PC-3 (cell line): ENCODE results near the gene RIC8B. TPM values are rescaled to one million over a fixed set of nuclear protein-coding genes. Genes with fewer than 3 reads are reported as not detected.

Source experiments
- ATAC-seq: fragments of 200-7000 bp; cut with Tn5 transposase; 2 replicates; pipeline ENCODE4 v1.9.1; 2020; ENCODE audit warnings: mild to moderate bottlenecking, moderate library complexity
- BruUV-seq: library from RNA; stranded (reverse); fragments of 400-500 nt; replicated peaks from 2 replicates; lab custom pipeline; 2021; lab: Mats Ljungman, UMichigan
- CTCF ChIA-PET: fragments of 300-600 bp; sonication (Branson Sonifier 250); formaldehyde crosslinking; loops from one replicate; lab custom pipeline; 2022; ENCODE audit warnings: antibody characterized with exemption; lab: Charles Lee
- POLR2A ChIA-PET: fragments of 300-600 bp; sonication (Branson Sonifier 250); formaldehyde crosslinking; loops from one replicate; lab custom pipeline; 2022; ENCODE audit warnings: antibody characterized with exemption; ENCODE audit not compliant: unreplicated experiment; lab: Charles Lee
- DNase-seq: peaks from one replicate; pipeline ENCODE4 v3.0.0-alpha.2; 2015
- H2AFZ ChIP-seq: fragments of 300-600 bp; sonication (generic); 2 replicates; pipeline ENCODE4 v1.6.0; 2016; ENCODE audit warnings: antibody characterized with exemption, low read length
- H3F3A ChIP-seq: fragments of 300-600 bp; sonication (generic); one replicate; pipeline ENCODE4 v1.6.0; 2017; ENCODE audit warnings: antibody characterized with exemption, low read length, control low read depth, mild to moderate bottlenecking; ENCODE audit not compliant: unreplicated experiment
- H3K27ac ChIP-seq: fragments of 300-600 bp; sonication (generic); 2 replicates; pipeline ENCODE4 v1.5.1; 2016; ENCODE audit warnings: mild to moderate bottlenecking, low read length
- H3K27me3 ChIP-seq: fragments of 300-600 bp; sonication (generic); 2 replicates; pipeline ENCODE4 v1.6.1; 2016; ENCODE audit warnings: low read length, mixed read lengths
- H3K36me3 ChIP-seq: fragments of 300-600 bp; sonication (generic); 2 replicates; pipeline ENCODE4 v1.6.1; 2016; ENCODE audit warnings: low read depth, mixed run types, low read length, mixed read lengths
- H3K4me1 ChIP-seq: fragments of 300-600 bp; sonication (generic); 2 replicates; pipeline ENCODE4 v1.5.1; 2016; ENCODE audit warnings: low read length; ENCODE audit not compliant: insufficient read depth
- H3K4me2 ChIP-seq: fragments of 300-600 bp; sonication (generic); 2 replicates; pipeline ENCODE4 v1.6.0; 2016; ENCODE audit warnings: low read length
- H3K4me3 ChIP-seq: fragments of 300-600 bp; sonication (generic); 2 replicates; pipeline ENCODE4 v1.5.1; 2016; ENCODE audit warnings: mild to moderate bottlenecking, low read length, mixed read lengths
- H3K79me2 ChIP-seq: fragments of 300-600 bp; sonication (generic); 2 replicates; pipeline ENCODE4 v1.6.1; 2017; ENCODE audit warnings: low read length, mixed read lengths
- H3K9ac ChIP-seq: fragments of 300-600 bp; sonication (generic); 2 replicates; pipeline ENCODE4 v1.6.0; 2016; ENCODE audit warnings: mild to moderate bottlenecking, low read length
- H3K9me2 ChIP-seq: fragments of 300-600 bp; sonication (generic); replicated peaks from 2 replicates; pipeline ENCODE4 v1.6.1; 2016; ENCODE audit warnings: mixed run types, low read length, mixed read lengths
- H3K9me3 ChIP-seq: fragments of 300-600 bp; sonication (generic); 2 replicates; pipeline ENCODE4 v1.6.1; 2016; ENCODE audit warnings: low read length, mixed read lengths
- H4K20me1 ChIP-seq: fragments of 300-600 bp; sonication (generic); 2 replicates; pipeline ENCODE4 v1.6.1; 2016; ENCODE audit warnings: low read length, mixed read lengths
- CTCF ChIP-seq: fragments of 300-600 bp; sonication (generic); conservative IDR thresholded peaks from 2 replicates; pipeline ENCODE4 v1.5.1; 2017; ENCODE audit warnings: antibody characterized with exemption, low read depth, mild to moderate bottlenecking, low read length
- EZH2 ChIP-seq: fragments of 300-600 bp; sonication (generic); IDR thresholded peaks from one replicate; pipeline ENCODE4 v1.6.1; 2017; ENCODE audit warnings: antibody characterized with exemption, mild to moderate bottlenecking, low read length; ENCODE audit not compliant: unreplicated experiment
- EZH2phosphoT487 ChIP-seq: fragments of 300-600 bp; sonication (generic); IDR thresholded peaks from 2 replicates; pipeline ENCODE4 v1.6.1; 2018; ENCODE audit warnings: mild to moderate bottlenecking, antibody characterized with exemption, low read length, borderline replicate concordance
- intact Hi-C: fragments of 100-400 bp; cut with micrococcal nuclease; formaldehyde crosslinking; loops from 2 replicates; pipeline ENCODE4 v1.9.0; 2023
- total RNA-seq: library from RNA; depleted of rRNA; stranded (reverse); fragments of >200 nt; gene quantifications from 2 replicates; pipeline ENCODE4 v1.2.3, GENCODE V29; 2014

RIC8B gene
- total RNA-seq, 1 experiment from 2014 or later, result 8.6 TPM

DNA sequence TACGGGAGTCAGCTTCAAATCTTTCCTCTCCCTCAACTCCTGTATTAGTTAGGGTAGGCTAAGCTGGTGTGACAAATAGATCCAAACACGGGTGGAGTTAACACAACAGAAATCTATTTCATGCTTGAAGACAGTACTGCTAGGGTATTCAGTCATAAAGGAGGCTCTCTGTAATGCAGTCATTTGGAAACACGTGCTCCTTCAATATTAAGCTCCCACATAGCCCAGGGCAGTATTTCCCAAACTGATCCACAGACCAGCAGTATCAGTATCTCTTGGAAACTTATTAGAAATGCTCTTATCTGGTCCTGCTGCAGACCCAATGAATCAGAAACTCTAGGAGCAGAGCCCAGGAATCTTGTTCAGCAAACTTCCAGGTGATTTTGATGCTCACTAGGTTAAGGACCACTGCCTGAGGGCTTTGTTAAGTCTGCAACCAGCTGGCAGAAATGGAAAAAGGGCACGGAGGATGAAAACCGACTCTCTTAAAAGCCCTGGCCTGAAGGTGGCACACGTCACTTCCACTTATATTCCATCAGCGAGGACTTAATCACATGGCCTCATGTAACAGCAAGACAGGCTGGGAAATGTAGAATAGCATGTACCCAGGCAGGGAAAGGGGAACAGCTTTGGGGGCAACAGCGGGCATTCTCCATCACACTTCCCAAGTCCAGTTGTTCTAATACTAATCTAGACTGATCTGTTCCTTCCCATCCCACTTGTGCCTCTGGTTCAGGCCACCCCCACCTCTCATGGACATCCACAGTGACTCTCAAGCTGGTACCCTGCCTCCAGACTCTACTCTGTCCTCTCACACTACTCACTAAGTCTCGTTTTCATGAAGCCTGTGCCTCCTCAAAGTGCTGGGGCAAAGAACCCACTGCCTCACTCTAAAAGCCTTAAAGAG, 38.2 kb upstream of the RIC8B start:
- ATAC-seq (no peak), DNase-seq (peak; percentile 13)
- BruUV-seq, result no TSS peak
- POLR2A ChIA-PET, result no interaction called here
- Histone ChIP-seq H3F3A (no peaks in the 10 kb centered on the region), H3K27ac (no peak overlapping the region), H3K4me2 (no peak overlapping the region), H3K9ac (no peak overlapping the region), H3K9me3 (no peaks in the 10 kb centered on the region), H3K79me2 (no peaks in the 10 kb centered on the region), H4K20me1 (no peaks in the 10 kb centered on the region), H3K27me3 (peaks cover 27% of the 10 kb centered on the region; the same call in 1 of the 2 replicates), H3K36me3 (no peaks in the 10 kb centered on the region), H3K4me1 (no peaks in the 10 kb centered on the region), H3K4me3 (no peak overlapping the region), H2AFZ (no peak overlapping the region), H3K9me2 (no peaks in the 10 kb centered on the region)
- CTCF ChIA-PET, result interaction anchor here (0.6 kb wide), 1 partner anchor 54 kb away, joined by 4 read pairs; no protein-coding TSS in a partner anchor
- intact Hi-C loops, result no loop called here
- TF ChIP-seq EZH2 (no peak), CTCF (peak; percentile 27; the same call in 1 of the 2 replicates)

DNA sequence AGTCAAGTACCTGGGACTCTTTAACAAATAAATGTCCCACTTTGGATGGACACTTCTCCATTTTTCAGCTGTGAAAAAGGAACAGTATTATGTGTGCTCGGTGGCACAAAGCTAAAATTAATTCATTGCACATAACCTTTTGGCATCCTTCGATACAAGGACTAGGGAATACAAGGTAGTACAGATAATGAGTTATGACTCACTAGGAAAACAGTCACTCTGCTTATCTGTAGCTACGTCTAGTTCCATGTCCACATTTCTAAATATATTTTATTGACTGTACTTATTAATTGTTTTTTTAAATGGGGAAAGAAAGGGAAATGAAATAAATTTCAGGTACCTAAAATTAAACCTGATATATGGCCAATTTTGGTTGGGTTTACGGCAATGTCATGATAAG, 35.2 kb upstream of the RIC8B start:
- H3K27ac ChIP-seq, result no peak overlapping the region
- ChIA-PET CTCF (no interaction called here), POLR2A (no interaction called here)
- H3K27me3 ChIP-seq, result peaks cover 52% of the 10 kb centered on the region
- no peaks in the 10 kb centered on the region for H3K36me3 ChIP-seq
- no peak overlapping the region for H2AFZ ChIP-seq
- H3K4me1 ChIP-seq, result no peaks in the 10 kb centered on the region
- intact Hi-C loops, result no loop called here
- H3K9me3 ChIP-seq, result no peaks in the 10 kb centered on the region
- no peak overlapping the region for H3K4me3 ChIP-seq
- BruUV-seq, result no TSS peak
- no peak overlapping the region for H3K9ac ChIP-seq
- no peak for TF ChIP-seq EZH2
- no peak for TF ChIP-seq CTCF
- no peaks in the 10 kb centered on the region for H3K79me2 ChIP-seq
- DNase-seq (peak; percentile 15), ATAC-seq (no peak)
- H3F3A ChIP-seq, result no peaks in the 10 kb centered on the region
- no peak overlapping the region for H3K4me2 ChIP-seq
- no peaks in the 10 kb centered on the region for H4K20me1 ChIP-seq
- H3K9me2 ChIP-seq, result no peaks in the 10 kb centered on the region

DNA sequence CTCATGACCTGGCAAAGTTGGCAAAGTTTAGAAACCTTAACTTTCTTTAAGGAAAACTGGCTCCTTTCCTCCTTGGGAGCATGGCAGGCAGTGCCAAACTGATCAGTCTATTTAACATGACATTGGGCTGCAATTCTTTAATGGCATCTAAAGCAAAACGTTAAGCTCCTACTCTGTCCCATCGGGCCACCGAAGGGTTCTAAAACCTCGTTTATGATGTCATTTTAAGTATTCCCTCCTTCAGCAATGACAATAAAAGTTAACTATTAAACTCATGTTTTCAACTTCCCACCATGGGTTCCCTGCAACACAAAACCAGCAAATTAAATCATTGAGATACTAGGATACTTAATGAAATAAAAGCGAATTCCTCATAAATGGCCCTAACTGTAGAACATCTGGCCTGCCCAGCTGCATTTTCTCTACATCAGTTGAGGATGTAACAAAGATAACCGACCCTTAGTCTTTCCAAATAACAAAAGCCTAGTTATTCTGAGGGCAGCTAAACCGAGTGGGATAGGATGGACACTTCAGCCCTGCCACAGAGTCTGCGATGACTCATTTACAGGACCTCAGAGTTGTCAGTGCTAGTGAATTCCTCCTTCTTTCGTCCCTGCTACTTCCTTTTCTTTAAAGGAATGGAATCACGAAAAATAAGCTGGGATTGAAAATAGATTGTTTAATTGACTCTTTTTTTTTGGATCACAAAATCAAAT, 34.5 kb upstream of the RIC8B start:
- no peak for TF ChIP-seq EZH2
- no peak for TF ChIP-seq CTCF
- no peak for TF ChIP-seq EZH2phosphoT487
- H3K9me3 ChIP-seq, result no peaks in the 10 kb centered on the region
- POLR2A ChIA-PET, result no interaction called here
- no peaks in the 10 kb centered on the region for H3K9me2 ChIP-seq
- no peaks in the 10 kb centered on the region for H3F3A ChIP-seq
- no peaks in the 10 kb centered on the region for H4K20me1 ChIP-seq
- peaks cover 59% of the 10 kb centered on the region for H3K27me3 ChIP-seq
- no peak overlapping the region for H3K9ac ChIP-seq
- no peaks in the 10 kb centered on the region for H3K36me3 ChIP-seq
- no peak overlapping the region for H3K4me2 ChIP-seq
- no peak overlapping the region for H3K4me3 ChIP-seq
- peak; percentile 35 for DNase-seq
- H3K4me1 ChIP-seq, result no peaks in the 10 kb centered on the region
- ATAC-seq, result peak; percentile 73
- CTCF ChIA-PET, result no interaction called here
- no peaks in the 10 kb centered on the region for H3K79me2 ChIP-seq
- intact Hi-C loops, result no loop called here
- no peak overlapping the region for H2AFZ ChIP-seq
- no peak overlapping the region for H3K27ac ChIP-seq
- BruUV-seq, result no TSS peak
